Nephron (organoid): ENCODE results near the gene FAM83D.

Experiments
- H3K27ac Mint-ChIP-seq, 3 experiments: 2 replicates each; pipeline ENCODE4 v1.8.0; 2020; ENCODE audit warnings: mixed read lengths in 3 of 3, mild to moderate bottlenecking in 2 of 3, moderate library complexity in 1 of 3
- H3K27me3 Mint-ChIP-seq: 2 replicates; pipeline ENCODE4 v1.8.0; 2021; ENCODE audit warnings: low read depth, mild to moderate bottlenecking, moderate library complexity, mixed read lengths
- H3K36me3 Mint-ChIP-seq: 2 replicates; pipeline ENCODE4 v1.8.0; 2020; ENCODE audit warnings: low read depth, mixed read lengths
- H3K4me1 Mint-ChIP-seq: 2 replicates; pipeline ENCODE4 v1.8.0; 2020; ENCODE audit warnings: mixed read lengths
- H3K4me3 Mint-ChIP-seq, 3 experiments: 2 replicates each; pipeline ENCODE4 v1.8.0; 2020; ENCODE audit warnings: mild to moderate bottlenecking in 3 of 3, mixed read lengths in 3 of 3, moderate library complexity in 2 of 3
- H3K9me3 Mint-ChIP-seq: 2 replicates; pipeline ENCODE4 v1.8.0; 2020; ENCODE audit warnings: mixed read lengths
- TF ChIP-seq, protein P1 (sequence below), 3 experiments: fragments of 200-600 bp; sonication (generic); IDR thresholded peaks; one replicate each; pipeline ENCODE4 v1.5.0; 2021; ENCODE audit warnings: antibody characterized with exemption in 3 of 3; ENCODE audit not compliant: unreplicated experiment in 3 of 3

The FAM83D gene

GRCh38 chr20:38893565-38894090 lies 32.6 kb upstream of the FAM83D start:
- Mint-ChIP-seq H3K4me3 (no peak overlapping the region), H3K27ac (no peak overlapping the region), H3K27me3 (peaks cover 59% of the 10 kb centered on the region)

GRCh38 chr20:38894091-38894847 lies 31.9 kb upstream of the FAM83D start:
- Mint-ChIP-seq H3K4me3 (peak overlapping the region in 1 of 3 experiments; percentile 28), H3K9me3 (no peaks in the 10 kb centered on the region), H3K4me1 (peaks cover 12% of the 10 kb centered on the region), H3K36me3 (no peaks in the 10 kb centered on the region), H3K27me3 (peaks cover 64% of the 10 kb centered on the region), H3K27ac (no peak overlapping the region)
- TF ChIP-seq, protein P1, sequence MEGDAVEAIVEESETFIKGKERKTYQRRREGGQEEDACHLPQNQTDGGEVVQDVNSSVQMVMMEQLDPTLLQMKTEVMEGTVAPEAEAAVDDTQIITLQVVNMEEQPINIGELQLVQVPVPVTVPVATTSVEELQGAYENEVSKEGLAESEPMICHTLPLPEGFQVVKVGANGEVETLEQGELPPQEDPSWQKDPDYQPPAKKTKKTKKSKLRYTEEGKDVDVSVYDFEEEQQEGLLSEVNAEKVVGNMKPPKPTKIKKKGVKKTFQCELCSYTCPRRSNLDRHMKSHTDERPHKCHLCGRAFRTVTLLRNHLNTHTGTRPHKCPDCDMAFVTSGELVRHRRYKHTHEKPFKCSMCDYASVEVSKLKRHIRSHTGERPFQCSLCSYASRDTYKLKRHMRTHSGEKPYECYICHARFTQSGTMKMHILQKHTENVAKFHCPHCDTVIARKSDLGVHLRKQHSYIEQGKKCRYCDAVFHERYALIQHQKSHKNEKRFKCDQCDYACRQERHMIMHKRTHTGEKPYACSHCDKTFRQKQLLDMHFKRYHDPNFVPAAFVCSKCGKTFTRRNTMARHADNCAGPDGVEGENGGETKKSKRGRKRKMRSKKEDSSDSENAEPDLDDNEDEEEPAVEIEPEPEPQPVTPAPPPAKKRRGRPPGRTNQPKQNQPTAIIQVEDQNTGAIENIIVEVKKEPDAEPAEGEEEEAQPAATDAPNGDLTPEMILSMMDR (IDR thresholded peaks at IDR 0.05; ENCODE audit: unreplicated experiment in 3 of 3) = peak in 2 of 3 experiments; percentile 7 to 13

More at GRCh38 chr20:38893565-38894090, 32.6 kb upstream of the FAM83D start:
- H3K9me3 Mint-ChIP-seq = no peaks in the 10 kb centered on the region
- TF ChIP-seq, protein P1 (IDR thresholded peaks at IDR 0.05; ENCODE audit: unreplicated experiment in 3 of 3) = peak; percentile 89 to 93 (median 92)
- no peaks in the 10 kb centered on the region for H3K36me3 Mint-ChIP-seq
- peaks cover 12% of the 10 kb centered on the region for H3K4me1 Mint-ChIP-seq

- no peaks in the 10 kb centered on the region for H3K36me3 Mint-ChIP-seq
Measured at GRCh38 chr20:38895098-38895949, 30.9 kb upstream of the FAM83D start.

DNA sequence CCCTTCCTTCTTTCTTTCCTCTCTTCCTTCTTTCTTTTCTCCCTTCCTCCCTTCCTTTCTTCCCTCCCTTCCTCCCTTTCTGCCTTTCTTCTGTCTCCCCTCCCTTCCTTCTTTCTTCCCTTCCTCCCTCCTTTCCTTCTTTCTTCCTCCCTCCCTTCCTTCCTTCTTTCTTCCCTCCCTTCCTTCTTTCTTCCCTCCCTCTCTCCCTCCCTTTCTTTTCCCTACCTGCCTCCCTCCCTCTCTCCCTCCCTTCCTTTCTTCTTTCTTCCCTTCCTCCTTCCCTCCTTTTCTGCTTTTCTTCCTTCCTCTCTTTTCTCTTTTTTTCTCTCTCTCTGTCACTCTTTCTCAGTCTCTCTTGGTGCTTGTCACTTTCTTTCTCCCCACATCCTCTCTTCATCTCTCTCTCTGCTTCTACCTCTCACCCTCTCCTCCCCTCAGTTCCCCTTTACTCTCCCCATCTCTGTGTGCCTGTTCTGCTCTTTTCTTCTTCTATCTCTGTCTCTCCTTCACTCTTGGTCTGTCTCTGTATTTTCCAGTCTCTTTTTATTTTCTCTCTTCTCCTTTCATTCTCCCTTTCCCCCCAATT lies 30.1 kb upstream of the FAM83D start:
- Mint-ChIP-seq H3K4me3 (no peak overlapping the region), H3K36me3 (no peaks in the 10 kb centered on the region), H3K4me1 (peaks cover 12% of the 10 kb centered on the region)

More at GRCh38 chr20:38895098-38895949, 30.9 kb upstream of the FAM83D start:
- Mint-ChIP-seq H3K9me3 (no peaks in the 10 kb centered on the region), H3K27me3 (peaks cover 75% of the 10 kb centered on the region), H3K4me1 (peaks cover 12% of the 10 kb centered on the region), H3K27ac (no peak overlapping the region), H3K4me3 (no peak overlapping the region)
- TF ChIP-seq, protein P1 (IDR thresholded peaks at IDR 0.05; ENCODE audit: unreplicated experiment in 3 of 3) = no peak

DNA sequence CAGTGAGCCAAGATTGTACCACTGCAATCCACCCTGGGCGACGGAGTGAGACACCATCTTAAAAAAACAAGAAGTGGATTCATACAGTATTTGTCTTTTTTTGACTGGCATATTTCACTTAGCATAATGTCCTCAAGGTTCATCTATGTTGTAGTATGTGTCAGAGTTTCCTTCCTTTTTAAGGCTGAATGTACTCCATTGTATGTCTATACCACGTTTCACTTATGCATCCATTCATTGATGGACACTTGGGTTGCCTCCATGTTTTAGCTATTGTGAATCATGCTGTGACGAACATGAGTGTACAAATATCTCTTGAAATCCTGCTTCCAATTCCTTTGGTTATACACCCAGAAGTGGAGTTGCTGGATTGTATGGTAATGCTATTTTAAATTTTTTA lies 28.9 kb upstream of the FAM83D start:
- H3K9me3 Mint-ChIP-seq = no peaks in the 10 kb centered on the region
- TF ChIP-seq, protein P1 (IDR thresholded peaks at IDR 0.05; ENCODE audit: unreplicated experiment in 3 of 3) = no peak

More for the DNA sequence above, 30.1 kb upstream of the FAM83D start:
- TF ChIP-seq, protein P1 (IDR thresholded peaks at IDR 0.05; ENCODE audit: unreplicated experiment in 3 of 3) = no peak
- Mint-ChIP-seq H3K9me3 (no peaks in the 10 kb centered on the region), H3K27ac (no peak overlapping the region), H3K27me3 (peaks cover 81% of the 10 kb centered on the region)

More for the DNA sequence above, 28.9 kb upstream of the FAM83D start:
- Mint-ChIP-seq H3K27me3 (peaks cover 79% of the 10 kb centered on the region), H3K4me1 (peaks cover 12% of the 10 kb centered on the region), H3K27ac (no peak overlapping the region), H3K4me3 (no peak overlapping the region), H3K36me3 (no peaks in the 10 kb centered on the region)
